Smooth muscle cell (in vitro differentiated cells): ENCODE results near the gene MAB21L4. TPM values are rescaled to one million over a fixed set of nuclear protein-coding genes. Genes with fewer than 3 reads are reported as not detected.

ENCODE experiments used
- DNase-seq: peaks from one replicate; lab custom pipeline; 2025; ENCODE audit not compliant: unreplicated experiment; lab: John Stamatoyannopoulos, UW
- H2AFZ ChIP-seq: fragments of 200-600 bp; sonication (generic); 2 replicates; pipeline ENCODE4 v1.6.0; 2016; ENCODE audit warnings: antibody characterized with exemption, low read depth, mild to moderate bottlenecking
- H3F3A ChIP-seq: fragments of 200-600 bp; sonication (generic); 2 replicates; pipeline ENCODE4 v1.6.0; 2017; ENCODE audit warnings: antibody characterized with exemption, low read depth
- H3K27ac ChIP-seq: fragments of 200-600 bp; sonication (generic); 2 replicates; pipeline ENCODE4 v1.5.1; 2016; ENCODE audit warnings: low read depth, mild to moderate bottlenecking
- H3K27me3 ChIP-seq: fragments of 200-600 bp; sonication (generic); 2 replicates; pipeline ENCODE4 v1.6.1; 2016; ENCODE audit warnings: low read depth, mild to moderate bottlenecking
- H3K36me3 ChIP-seq: fragments of 200-600 bp; sonication (generic); 2 replicates; pipeline ENCODE4 v1.5.1; 2016; ENCODE audit warnings: low read depth
- H3K4me1 ChIP-seq: fragments of 200-600 bp; sonication (generic); 2 replicates; pipeline ENCODE4 v1.5.1; 2016; ENCODE audit warnings: low read depth
- H3K4me2 ChIP-seq: fragments of 200-600 bp; sonication (generic); 2 replicates; pipeline ENCODE4 v1.6.0; 2016; ENCODE audit warnings: mild to moderate bottlenecking
- H3K4me3 ChIP-seq: fragments of 200-600 bp; sonication (generic); 2 replicates; pipeline ENCODE4 v1.5.1; 2016; ENCODE audit warnings: mild to moderate bottlenecking
- H3K79me2 ChIP-seq: fragments of 200-600 bp; sonication (generic); 2 replicates; pipeline ENCODE4 v1.6.0; 2016; ENCODE audit warnings: low read depth, mild to moderate bottlenecking
- H3K9ac ChIP-seq: fragments of 200-600 bp; sonication (generic); 2 replicates; pipeline ENCODE4 v1.6.0; 2016; ENCODE audit warnings: low read depth
- H3K9me3 ChIP-seq: fragments of 200-600 bp; sonication (generic); replicated peaks from 2 replicates; pipeline ENCODE4 v1.5.1; 2016; ENCODE audit warnings: low read depth
- H4K20me1 ChIP-seq: fragments of 200-600 bp; sonication (generic); 2 replicates; pipeline ENCODE4 v1.6.0; 2016; ENCODE audit warnings: low read depth
- CTCF ChIP-seq: fragments of 200-600 bp; sonication (generic); IDR thresholded peaks from 2 replicates; pipeline ENCODE4 v1.5.1; 2017; ENCODE audit warnings: borderline replicate concordance, mild to moderate bottlenecking, antibody characterized with exemption; ENCODE audit not compliant: insufficient read depth, poor library complexity, severe bottlenecking
- WGBS: methylation state at CpG from one replicate; pipeline ENCODE4 v1.1.7; 2016; ENCODE audit warnings: low lambda C conversion rate; 5-methylcytosine and 5-hydroxymethylcytosine counted together
- polyA plus RNA-seq: library from polyadenylated mRNA; unstranded; fragments of >200 nt; fragmentation: Nextera tagmentation; extraction: Ambion mirVana; gene quantifications from 2 replicates; pipeline ENCODE4 v1.2.1, GENCODE V29; 2016
- total RNA-seq: library from RNA; depleted of rRNA; stranded (reverse); fragments of >200 nt; gene quantifications from 2 replicates; pipeline ENCODE4 v1.2.3, GENCODE V29; 2014

The MAB21L4 gene
- total and polyA plus RNA-seq, 2 experiments from 2014 or later, result 0.53 to 2.2 TPM

DNA sequence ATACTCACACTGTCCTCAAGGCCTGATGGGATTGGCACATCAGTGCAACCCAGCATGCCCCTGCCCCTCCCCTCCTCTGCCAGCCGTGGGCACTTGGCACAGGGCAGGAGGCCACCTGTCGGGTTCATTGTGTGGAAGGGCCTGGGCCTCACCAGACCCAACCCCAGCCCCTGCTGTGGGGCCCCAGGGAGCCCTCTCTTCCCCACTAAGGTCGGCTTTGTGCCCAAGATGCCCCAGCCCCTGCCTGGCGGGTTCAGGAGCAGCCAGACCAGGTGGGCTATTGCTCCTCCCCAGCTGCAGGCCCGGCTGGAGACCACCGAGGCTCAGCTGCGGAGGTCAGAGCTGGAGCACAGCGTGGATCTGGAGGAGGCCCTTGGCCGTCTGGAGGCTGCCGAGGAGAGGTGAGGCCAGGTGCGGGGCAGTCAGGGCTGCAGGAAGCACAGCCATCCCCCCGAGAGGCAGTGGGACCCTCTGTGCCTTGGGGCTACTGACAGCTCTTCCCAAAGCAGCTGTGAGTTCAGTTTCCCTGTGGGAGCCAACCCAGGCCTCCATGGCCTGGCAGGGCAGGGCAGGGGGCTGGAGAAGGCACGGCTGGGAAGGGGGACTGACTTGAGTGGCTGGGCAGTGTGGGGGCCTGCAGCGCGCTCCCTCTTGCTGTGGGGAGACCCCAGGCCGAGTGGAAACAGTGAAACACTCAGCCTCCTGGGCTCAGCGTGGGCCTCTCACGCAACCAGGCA is 26.5 kb upstream of the MAB21L4 start:
- Histone ChIP-seq H3K4me1 (no peaks in the 10 kb centered on the region), H3K4me3 (no peak overlapping the region), H3K79me2 (no peaks in the 10 kb centered on the region), H3F3A (no peaks in the 10 kb centered on the region), H3K27me3 (no peaks in the 10 kb centered on the region), H3K36me3 (no peaks in the 10 kb centered on the region), H3K9ac (no peak overlapping the region), H2AFZ (no peak overlapping the region), H3K27ac (no peak overlapping the region), H3K9me3 (no peaks in the 10 kb centered on the region), H3K4me2 (no peak overlapping the region), H4K20me1 (no peaks in the 10 kb centered on the region)
- WGBS, result 93% methylated on average over 18 of the region's 18 CpGs
- no peak for TF ChIP-seq CTCF
- no peak for DNase-seq

DNA sequence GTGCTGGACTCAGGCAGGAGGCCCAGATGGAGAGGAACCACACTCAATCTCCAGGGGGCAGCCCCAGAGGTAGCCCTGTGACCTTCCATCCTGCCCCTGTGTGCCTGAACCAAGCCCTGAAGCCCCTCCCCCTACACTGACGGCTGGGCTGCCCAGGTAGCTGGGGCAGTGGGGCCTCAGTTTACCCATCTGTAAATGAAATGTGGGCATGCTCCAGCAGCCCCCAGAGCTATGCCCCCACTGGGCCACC is 26.0 kb upstream of the MAB21L4 start:
- no peaks in the 10 kb centered on the region for H3K27me3 ChIP-seq
- DNase-seq, result no peak
- H3K9ac ChIP-seq, result no peak overlapping the region
- no peaks in the 10 kb centered on the region for H3K4me1 ChIP-seq
- H3F3A ChIP-seq, result no peaks in the 10 kb centered on the region
- H4K20me1 ChIP-seq, result no peaks in the 10 kb centered on the region
- no peak overlapping the region for H2AFZ ChIP-seq
- H3K79me2 ChIP-seq, result no peaks in the 10 kb centered on the region
- no peaks in the 10 kb centered on the region for H3K36me3 ChIP-seq
- no peak overlapping the region for H3K4me3 ChIP-seq
- TF ChIP-seq CTCF, result no peak
- H3K9me3 ChIP-seq, result no peaks in the 10 kb centered on the region
- 71% methylated on average over 1 of the region's 1 CpG for WGBS
- H3K27ac ChIP-seq, result peak overlapping the region; percentile 71
- H3K4me2 ChIP-seq, result peak overlapping the region; percentile 69

GRCh38 chr2:240921311-240921994 is 25.5 kb upstream of the MAB21L4 start:
- H3K27ac ChIP-seq, result peak overlapping the region; percentile 71
- 44% methylated on average over 13 of the region's 13 CpGs for WGBS
- H3K27me3 ChIP-seq, result no peaks in the 10 kb centered on the region

More at GRCh38 chr2:240921311-240921994, 25.5 kb upstream of the MAB21L4 start:
- H3K4me1 ChIP-seq, result no peaks in the 10 kb centered on the region
- no peaks in the 10 kb centered on the region for H4K20me1 ChIP-seq
- H3K4me3 ChIP-seq, result no peak overlapping the region
- no peak for DNase-seq
- no peaks in the 10 kb centered on the region for H3K36me3 ChIP-seq
- peak overlapping the region; percentile 74 for H3K4me2 ChIP-seq
- no peaks in the 10 kb centered on the region for H3K79me2 ChIP-seq
- no peaks in the 10 kb centered on the region for H3F3A ChIP-seq
- H2AFZ ChIP-seq, result no peak overlapping the region
- no peaks in the 10 kb centered on the region for H3K9me3 ChIP-seq
- H3K9ac ChIP-seq, result peak overlapping the region; percentile 57
- TF ChIP-seq CTCF, result no peak
